Measurements from ENCODE around the gene C14orf119. TPM values are rescaled to one million over a fixed set of nuclear protein-coding genes. Genes with fewer than 3 reads are reported as not detected.

Gene C14orf119
- total and polyA plus RNA-seq, 9 of the 15 experiments (the other 6 are each of a cell fraction or from before 2014, with no cell fraction given), result 36.7 to 251 (median 51.8) TPM

GRCh38 chr14:23085458-23085857 is 9.8 kb upstream of the C14orf119 start (continued):
- TF ChIP-seq, protein P1, sequence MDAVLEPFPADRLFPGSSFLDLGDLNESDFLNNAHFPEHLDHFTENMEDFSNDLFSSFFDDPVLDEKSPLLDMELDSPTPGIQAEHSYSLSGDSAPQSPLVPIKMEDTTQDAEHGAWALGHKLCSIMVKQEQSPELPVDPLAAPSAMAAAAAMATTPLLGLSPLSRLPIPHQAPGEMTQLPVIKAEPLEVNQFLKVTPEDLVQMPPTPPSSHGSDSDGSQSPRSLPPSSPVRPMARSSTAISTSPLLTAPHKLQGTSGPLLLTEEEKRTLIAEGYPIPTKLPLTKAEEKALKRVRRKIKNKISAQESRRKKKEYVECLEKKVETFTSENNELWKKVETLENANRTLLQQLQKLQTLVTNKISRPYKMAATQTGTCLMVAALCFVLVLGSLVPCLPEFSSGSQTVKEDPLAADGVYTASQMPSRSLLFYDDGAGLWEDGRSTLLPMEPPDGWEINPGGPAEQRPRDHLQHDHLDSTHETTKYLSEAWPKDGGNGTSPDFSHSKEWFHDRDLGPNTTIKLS (IDR thresholded peaks at IDR 0.05; ENCODE audit: borderline replicate concordance, low read depth), result no peak
- no peak for TF ChIP-seq HES1 (IDR thresholded peaks at IDR 0.05; ENCODE audit: low read depth)
- TF ChIP-seq CCNT2 (IDR thresholded peaks at IDR 0.05; ENCODE audit: borderline replicate concordance, extremely low read depth, insufficient read length, low read depth, low read length), result no peak
- no peak for TF ChIP-seq RERE (CRISPR knock-in tag; IDR thresholded peaks at IDR 0.05; ENCODE audit: borderline replicate concordance)

Data from K562 (cell line).